ENCODE measurements around the gene UVSSA.
"Not testable (repeated sequence)": the region's sequence is repeated elsewhere in the genome, so short reads cannot be mapped to it uniquely, and the experiment has no call there.

The UVSSA gene

DNA sequence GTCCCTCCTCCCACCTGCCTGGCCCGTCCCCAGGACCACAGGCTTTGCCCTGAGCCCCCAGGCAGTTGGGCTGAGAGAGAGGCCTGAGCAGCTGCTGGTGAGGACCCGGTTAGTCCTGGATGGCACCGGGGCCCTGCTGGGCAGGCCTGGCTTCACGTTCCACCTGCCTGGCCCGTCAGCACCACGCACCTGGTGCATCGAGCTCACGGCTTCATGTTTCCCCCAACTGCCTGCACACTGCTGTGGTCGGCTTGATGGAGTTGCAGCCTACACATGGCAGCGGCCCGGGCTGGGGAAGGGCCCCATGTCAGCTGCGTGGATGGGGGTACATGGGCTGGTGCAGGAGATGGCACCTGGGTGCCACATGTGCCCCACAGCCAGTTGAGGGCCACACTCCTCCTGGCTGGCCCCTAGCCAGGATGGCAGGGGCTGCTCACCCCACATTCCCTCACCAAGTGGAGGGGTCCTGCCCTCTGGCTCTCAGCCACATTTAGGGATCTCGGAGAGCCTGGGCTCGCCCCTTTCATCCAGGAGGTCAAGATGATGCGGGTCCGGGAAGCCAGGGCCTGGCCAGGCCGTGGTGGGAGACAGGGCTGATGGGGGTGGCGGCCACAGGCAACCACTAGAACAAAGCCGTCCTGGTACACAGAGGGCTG lies 30.7 kb downstream of the UVSSA start:
- no peak for DNase-seq (ENCODE audit: low spot score)

DNA sequence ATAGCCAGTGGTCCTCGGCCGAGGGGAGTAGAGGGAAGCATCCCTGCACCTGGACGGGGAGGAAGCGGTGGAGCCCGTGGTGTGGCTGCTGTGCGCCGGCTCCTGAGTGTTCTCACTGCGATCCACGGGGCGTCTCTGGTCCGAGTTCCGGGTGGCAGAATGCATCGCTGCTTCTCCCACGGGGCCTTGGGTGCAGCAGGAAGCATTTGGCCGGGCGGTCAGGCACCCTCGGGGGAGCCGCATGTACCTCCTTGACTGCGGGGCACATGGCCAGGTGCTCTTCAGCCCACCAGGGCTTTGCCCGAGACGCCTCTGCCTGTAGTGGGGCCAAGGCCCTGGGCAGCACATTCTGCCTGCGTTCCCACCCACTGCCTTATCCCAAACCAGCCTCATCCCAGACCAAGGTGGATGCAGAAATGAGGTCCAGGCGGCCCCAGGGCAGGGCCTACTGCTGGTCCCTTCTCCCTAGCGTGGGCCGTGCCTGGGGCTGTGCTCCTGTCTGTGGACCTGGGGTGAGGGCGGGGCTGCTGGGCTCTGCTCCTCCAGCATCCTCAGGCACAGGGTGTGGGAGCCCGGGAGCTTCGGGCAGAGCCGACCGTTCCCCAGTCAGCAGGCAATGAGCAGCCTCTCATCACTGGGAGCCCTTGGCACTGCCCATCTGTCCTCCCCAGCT lies 31.7 kb downstream of the UVSSA start:
- no peak for DNase-seq (ENCODE audit: low spot score)

DNA sequence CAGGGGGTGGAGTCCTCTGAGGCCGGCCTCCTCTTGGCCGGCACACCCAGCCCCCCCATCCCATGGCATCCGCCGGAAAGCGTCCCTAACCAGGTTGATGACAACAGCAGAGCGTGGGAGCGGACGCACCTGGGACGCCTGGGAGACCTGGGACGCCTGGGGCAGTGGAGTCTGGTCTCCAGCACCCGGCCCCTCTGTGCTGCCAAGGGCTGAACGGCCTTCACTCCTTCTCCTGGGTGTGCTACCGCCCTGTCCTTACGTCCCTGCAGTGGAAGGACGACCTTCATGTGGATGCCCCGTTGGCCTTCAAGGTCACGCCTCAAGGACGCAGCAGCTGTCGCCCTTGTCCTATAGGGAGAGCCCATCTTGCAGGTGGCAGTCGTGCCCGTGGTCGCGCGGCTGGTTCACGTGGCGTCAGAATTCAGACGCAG lies 32.4 kb downstream of the UVSSA start:
- DNase-seq (ENCODE audit: low spot score), result no peak

DNA sequence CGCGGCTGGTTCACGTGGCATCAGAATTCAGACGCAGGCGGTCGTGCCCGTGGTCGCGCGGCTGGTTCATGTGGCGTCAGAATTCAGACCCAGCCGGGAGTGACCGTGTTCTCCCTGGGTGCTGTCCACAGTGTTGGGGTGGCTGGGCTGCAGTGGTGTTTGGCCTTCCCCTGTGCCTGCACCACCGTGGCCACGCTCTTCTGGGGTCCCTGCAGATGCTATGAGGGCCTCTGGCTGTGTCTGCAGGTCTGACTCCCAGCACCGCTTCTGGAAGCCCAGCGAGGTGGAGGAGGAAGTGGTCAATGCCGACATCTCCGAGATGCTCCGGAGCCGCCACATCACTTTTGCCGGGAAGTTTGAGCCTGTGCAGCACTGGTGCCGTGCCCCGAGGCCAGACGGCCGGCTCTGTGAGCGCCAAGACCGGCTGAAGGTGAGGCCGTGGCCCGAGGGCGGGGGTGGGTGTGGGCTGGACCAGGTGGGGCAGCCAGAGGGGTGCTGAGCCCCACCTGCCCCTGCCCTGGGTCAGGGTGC lies 32.9 kb downstream of the UVSSA start:
- DNase-seq (ENCODE audit: low spot score), result no peak

DNA sequence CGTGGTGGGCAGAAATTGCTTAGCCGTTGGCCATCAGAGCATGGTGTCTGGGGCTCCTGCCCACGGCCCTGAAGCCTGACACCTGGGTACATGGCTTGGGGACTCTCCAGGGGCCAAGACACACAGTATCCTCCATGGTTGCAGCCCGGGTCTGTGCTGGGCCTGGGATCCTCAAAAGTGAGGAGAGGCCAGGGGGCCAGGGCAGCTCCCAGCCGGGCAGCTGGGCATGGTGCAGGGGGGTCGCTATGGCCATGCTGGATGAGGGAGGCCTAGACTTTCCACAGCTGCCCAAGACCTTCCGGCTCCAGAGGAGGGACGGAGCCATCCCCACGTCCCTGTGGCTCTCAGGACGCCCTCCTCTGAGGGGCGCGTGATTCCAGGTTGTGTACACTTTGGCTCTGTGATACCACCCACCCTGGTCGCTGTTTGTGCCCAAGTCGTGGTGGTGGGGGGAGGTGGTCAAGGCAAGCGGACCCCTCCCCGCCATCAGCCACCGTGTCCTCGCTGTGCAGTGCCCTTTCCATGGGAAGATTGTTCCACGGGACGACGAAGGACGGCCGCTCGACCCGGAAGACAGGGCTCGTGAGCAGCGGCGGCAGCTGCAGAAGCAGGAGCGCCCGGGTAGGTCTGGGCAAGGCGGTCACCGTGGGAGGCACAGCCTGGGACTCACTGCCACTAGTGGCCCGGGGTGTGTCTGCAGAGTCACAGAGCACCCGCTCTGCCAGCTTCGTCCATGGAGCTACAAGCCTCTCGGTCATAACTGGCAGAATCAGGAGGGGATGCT lies 33.6 kb downstream of the UVSSA start:
- no peak for DNase-seq (ENCODE audit: low spot score)

DNA sequence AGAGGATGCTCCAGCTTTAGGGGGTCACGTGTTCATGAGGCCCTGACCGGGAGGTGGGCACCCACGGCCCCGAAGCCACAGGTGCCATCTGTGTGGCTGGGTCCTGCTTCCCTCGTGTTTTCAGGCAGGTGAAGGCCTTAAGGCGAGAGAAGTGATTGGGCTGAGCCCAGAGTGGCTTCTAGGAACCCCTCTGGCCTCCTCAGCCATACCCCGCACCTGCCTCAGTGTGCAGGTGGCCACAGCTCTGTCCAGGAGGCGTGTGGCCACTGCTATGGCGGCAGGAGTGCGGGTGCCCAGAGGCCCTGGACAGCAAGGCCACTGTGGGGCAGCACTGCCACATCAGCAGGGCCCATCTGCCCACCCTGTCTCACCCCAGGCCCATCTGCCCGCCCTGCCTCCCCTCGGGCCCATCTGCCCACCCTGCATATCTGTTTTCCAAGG lies 34.2 kb downstream of the UVSSA start:
- DNase-seq (ENCODE audit: low spot score), result no peak

DNA sequence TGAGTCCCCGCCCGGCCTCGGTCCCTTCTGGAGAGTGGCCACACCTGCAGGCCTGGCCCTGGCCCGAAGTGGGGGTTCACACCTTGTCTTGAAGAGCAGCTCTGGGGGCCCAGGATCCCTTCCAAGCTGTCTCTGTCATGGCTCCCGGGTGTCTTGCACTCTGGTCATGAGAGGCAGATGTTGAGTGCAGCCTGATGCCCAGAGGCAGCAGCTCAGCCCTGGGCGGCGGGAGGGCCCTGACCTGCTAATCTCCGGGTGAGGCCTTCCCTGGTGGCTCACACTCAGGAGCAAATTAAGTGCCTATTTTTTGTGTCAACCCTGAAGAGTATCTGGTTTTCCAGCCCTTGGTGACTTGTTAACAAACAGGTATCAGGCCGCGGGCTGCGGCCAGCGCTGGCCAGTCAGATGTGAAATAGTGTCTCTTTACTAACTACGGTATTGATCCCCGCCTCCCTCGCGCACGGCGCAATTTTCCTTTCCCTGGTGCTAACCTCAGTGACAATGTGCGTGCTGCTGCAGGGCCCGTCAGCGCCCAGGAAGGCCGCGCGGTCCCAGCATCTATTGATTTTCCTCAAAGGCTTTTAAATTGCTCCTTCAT lies 35.0 kb downstream of the UVSSA start:
- DNase-seq (ENCODE audit: low spot score), result no peak

DNA sequence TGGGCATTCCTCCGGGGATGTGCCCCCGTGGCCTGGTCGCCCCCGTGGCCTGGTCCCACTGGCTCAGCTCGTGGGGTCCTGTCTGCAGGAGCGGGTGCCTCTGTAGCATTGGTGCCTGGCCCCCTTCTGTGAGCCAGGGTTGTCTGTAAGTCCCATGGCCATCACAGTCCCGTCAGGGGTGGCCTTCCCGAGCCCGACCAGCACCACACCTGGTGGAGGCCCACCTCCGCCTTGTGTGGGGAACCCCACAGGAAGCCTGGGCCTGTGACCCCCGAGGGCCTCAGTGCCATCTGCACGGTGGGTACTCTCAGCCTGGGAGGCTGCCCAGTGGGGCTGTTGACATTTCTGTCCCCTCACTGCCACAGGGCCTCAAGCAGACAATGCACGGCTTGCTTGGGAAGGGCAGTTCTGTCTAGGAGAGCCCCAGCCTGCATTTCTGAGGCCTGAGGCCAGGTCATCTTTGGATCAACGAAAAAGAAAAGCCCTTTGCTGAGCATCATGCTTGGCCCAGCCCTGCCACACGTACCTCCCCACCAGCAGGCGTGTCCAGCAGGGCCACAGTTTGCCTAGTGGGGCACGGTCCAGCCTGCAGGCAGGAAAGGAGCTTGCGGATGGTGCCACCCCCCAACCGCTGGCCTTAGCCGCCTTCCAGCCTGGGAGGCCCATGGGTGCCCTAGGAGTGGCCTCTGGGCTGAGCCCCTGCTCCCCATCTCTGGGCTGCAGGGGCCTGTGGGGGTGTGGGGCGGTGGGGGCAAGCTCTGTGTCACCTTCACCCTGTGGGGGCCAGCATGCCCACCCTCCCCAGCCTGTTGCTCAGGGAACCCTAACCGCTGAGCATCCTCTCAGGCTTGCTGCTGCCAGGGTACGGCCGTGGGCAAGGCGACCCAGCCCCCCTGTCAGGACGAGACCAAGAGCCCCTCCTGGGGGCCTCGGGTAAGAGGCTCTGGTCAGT lies 36.0 kb downstream of the UVSSA start:
- DNase-seq (ENCODE audit: low spot score), result no peak

DNA sequence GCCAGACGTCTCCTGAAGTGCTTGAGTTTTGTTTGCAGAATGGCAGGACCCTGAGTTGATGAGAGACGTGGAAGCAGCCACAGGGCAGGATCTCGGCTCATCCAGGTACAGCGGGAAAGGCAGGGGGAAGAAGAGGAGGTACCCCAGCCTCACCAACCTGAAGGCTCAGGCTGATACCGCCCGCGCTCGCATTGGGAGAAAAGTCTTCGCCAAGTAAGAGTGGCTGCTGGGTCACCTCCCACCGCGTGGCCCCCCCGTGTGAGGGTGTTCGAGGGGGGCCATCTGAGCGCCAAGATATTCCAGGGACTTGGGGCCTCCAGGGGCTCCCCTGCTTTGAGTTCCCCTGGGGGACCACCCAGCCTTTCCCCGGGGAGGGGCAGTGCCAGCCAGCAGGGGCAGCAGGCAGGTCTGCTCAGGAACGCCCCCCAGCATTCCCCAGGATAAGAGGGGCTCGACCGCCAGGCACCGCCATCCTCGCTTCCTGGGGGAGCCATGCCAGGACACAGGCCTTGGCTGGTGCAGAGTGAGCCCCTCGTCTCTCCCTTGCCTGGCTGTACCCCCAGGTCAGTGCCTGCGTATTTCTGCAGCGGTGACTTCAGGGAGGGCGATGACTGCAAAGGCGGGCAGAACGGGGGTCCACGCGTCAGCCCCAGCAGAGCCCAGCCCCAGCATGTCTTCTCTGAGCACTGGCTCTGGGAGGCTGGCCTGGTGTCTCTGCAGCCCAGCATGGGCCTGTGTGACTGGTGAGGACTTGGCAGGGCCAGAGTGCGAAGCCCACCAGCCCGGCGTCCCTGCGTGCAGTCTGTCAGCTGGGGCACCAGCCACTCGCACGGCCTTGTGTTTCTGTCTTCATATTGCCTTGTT lies 37.0 kb downstream of the UVSSA start:
- no peak for DNase-seq (ENCODE audit: low spot score)

DNA sequence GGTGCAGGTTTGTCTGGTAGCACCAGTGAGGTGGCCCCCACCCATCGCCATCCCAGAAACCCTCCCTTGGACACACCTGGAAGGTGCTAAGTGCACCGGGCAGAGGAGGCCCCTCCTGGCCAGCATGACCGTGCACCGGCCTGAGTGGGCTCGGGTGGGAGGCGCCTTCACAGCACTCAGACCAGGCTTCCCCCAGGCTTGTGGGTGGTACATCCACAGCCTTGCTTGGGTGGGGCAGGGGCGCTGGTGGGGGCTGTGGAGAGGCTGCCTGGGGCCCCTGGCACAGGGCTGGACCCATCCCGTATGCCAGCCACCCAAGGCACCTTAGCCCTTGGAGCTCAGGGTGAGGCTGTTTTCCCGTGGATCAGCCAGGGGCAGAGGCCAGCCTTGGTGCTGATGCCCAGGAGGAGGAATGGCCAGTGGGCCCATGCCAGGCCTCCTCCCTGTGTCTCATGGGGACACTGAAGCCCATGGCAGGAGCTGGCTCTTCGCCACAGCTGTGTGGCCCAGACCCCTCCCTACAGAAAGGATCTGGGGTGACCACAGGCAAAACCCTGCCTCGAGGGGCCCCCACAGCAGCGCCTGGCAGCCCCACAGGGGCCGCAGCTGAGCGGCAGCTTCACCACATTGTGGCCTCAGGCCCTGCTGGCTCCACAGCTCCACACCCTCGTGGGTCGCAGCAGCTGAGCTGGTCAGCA lies 37.8 kb downstream of the UVSSA start:
- no peak for DNase-seq (ENCODE audit: low spot score)

DNA sequence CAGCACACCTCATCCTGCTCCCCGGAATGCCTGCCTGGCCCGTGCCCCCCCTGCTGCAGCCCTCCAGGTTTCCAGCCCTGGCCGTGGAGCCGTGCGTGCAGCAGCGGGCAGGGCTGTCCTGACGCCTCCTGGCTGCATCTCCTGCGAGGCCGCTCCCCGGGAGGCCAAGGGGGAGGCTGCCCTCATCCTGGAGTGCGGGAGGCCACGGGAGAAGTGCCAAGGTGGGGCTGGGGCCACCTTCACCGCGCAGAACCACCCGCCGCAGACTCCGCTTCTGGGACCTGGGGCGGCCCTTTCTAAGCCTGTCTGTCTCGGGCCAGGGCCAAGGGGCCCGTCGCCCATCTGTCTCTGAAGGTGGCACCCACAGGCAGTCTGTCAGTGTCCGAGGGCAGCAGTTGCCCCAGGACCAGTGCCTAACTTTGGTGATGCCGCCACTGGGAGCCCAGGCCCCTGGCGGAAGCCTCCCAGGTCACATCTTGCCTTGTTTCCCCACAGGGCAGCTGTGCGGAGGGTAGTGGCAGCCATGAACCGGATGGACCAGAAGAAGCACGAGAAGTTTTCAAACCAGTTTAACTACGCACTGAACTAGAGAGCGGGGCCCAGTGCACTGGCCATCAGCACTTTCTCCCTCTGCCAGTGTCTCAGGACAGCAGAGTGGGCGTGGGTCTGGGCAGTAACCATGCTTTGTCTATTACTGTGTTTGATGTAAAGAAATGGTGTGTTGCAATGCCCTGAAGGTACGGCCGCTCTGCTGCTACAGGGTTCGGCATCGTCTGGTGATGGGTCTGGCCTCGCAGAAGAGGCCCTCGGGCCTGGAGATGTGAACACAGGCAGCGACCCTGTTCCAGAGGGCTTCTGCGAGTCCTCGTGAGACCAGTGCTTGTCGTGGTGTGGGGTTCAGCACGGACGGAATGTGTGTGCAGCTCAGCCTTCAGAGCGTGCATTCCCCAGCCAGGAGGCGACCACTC lies 38.6 kb downstream of the UVSSA start:
- DNase-seq (ENCODE audit: low spot score), result no peak

DNA sequence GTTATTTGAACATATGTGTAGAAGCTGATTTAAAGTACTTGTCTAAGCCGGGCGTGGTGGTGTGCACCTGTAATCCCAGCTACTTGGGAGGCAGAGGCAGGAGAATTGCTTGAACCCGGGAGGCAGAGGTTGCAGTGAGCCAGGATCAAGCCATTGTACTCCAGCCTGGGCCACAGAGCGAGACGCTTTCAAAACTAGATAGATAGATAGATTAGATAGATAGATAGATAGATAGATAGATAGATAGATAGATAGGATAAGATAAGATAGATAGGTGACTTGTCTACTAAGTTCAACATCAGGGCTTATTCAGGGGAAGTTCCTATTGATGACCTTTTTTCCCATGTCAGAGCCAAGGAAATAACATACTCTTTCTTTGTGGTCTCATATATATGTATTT lies 46.4 kb downstream of the UVSSA start:
- not testable (repeated sequence) for DNase-seq (ENCODE audit: low spot score)

DNA sequence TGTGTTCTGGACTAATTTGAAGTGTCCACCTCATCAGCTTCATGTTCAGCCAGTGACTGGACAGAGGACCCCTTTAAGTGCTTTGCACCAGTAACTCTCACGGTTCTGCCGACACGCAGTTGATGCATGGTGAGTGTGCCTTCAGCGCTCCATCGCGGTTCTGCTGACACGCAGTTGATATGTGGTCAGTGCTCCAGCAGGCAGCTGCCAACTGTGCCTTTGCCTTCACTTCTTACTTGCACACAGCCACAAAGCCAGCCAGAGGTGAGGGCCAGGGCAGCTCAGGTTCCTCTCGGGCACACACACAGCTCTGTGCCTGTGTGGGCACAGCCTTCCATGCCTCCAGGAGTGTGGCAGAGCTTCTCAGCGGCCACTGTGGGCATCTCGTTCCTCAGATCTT lies 46.9 kb downstream of the UVSSA start:
- DNase-seq (ENCODE audit: low spot score), result no peak

DNA sequence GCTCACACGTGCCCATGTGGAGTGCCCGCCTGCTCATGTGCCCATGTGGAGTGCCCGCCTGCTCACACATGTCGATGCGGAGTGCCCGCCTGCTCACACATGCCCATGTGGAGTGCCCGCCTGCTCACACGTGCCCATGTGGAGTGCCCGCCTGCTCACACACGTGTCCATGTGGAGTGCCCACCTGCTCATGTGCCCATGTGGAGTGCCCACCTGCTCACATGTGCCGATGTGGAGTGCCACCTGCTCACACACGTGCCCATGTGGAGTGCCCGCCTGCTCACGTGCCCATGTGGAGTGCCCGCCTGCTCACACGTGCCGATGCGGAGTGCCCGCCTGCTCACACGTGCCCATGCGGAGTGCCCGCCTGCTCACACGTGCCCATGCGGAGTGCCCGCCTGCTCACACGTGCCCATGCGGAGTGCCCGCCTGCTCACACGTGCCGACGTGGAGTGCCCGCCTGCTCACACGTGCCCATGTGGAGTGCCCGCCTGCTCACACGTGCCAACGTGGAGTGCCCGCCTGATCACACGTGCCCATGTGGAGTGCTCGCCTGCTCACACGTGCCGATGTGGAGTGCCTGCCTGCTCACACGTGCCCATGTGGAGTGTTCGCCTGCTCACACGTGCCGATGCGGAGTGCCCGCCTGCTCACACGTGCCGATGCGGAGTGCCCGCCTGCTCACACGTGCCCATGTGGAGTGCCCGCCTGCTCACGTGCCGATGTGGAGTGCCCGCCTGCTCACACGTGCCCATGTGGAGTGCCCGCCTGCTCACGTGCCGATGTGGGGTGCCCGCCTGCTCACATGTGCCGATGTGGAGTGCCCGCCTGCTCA lies 47.8 kb downstream of the UVSSA start:
- DNase-seq (ENCODE audit: low spot score), result not testable (repeated sequence)

DNA sequence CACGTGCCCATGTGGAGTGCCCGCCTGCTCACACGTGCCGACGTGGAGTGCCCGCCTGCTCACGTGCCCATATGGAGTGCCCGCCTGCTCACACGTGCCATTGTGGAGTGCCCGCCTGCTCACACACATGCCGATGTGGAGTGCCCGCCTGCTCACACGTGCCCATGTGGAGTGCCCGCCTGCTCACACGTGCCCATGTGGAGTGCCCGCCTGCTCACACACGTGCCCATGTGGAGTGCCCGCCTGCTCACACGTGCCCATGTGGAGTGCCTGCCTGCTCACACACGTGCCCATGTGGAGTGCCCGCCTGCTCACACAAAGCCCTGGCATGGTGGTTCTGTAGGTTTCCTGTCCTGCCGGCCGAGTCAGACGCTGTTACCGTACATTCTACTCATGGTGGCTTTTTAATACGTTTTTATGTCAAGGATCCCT lies 48.4 kb downstream of the UVSSA start:
- not testable (repeated sequence) for DNase-seq (ENCODE audit: low spot score)

DNA sequence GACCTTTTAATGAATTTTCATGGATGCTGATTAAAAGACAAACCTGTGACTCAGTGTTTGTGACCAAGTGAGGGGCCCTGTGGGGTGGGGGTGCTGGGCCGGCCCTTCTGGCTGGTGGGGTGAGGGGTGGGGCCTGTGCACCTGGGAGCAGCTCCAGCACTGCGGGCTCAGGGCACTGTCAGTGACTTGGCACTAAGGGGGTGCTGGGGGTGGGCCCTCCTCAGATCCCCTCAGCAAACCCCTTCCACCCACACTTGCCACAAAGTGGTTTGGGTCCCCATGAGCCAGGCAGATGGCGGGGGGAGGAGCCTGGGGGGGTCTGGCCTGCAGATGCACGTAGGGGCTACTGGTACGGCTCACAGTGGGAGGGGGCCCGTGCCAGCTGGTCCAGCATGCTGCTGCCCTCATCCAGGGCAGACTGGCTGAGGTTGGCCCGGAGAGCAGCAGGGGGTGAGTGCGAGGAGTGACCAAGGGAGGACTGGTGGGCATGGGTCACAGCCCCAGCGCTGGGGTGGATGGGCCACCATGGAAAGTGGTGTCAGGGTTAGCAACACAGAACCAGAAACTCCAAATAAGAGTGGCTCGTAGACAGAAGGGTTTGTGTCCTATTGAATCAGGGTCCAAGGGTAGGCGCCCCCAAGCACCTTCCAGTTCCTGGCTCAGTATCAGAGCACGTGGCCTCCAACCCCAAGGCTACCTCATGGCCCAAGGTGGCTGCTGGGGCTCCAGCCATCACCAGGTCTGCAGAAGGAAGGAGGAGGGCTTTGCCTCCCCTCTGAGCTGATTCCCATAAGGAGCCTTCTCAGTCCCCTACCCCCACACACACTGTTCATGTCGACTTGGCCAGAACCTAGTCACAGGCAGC lies 49.2 kb downstream of the UVSSA start:
- DNase-seq (ENCODE audit: low spot score), result no peak

Data from hematopoietic multipotent progenitor cell treated with erythropoietin and hydrocortisone succinate and interleukin-3 and kit ligand, for 17 days (in vitro differentiated cells).